Heart left ventricle (tissue), 13 donors: ENCODE results near the gene TRIM8.

Source experiments
- POLR2A ChIP-seq, 2 donors: fragments of 450-650 bp; IDR thresholded peaks; one replicate each; pipeline ENCODE4 v1.6.1; 2017; ENCODE audit warnings: antibody characterized with exemption in 2 of 2, mild to moderate bottlenecking in 2 of 2, moderate library complexity in 2 of 2
- TF ChIP-seq, protein P1 (sequence below), 12 donors: fragments of 200-600 bp; sonication (generic) in 4 of 12; IDR thresholded peaks; one replicate each; pipeline versions ENCODE4 v1.5.0 to v1.8.0; 2018 to 2022; ENCODE audit warnings: antibody characterized with exemption in 12 of 12, mild to moderate bottlenecking in 5 of 12
- donor health status: ischemic (EF 13 %, LVEDD 7.1; RV severe dilation, severe dysfunction).
- donor health status: DM: no; HTN: yes; CAD: no.
- donor health status: DM: no; HTN: no; CAD: no.
- donor health status: ischemic (EF 25% LVEDD 6.9; RV normal size, moderate dysfunction).
- donor health status: ischemic (EF 25% LVEDD 5.7; RV mildly dilated, moderate dysfunction).
- donor health status: ischemic (EF 35%, LVEDD 5.7; RV mildly dilated, moderate dysfunction).
- donor health status: nonischemic (EF 11% LVEDD 7.7; RV severe dilation, severe dysfunction).
- donor health status: DM: yes; HTN: yes; CAD: no.
- donor health status: PGD.
- donor health status: ischemic (EF 29% LVEDD 5.4; RV normal size, mild dysfunction).
- donor health status: nonischemic (EF 23%, LVEDD 6.1; RV moderate dilation, normal function).

DNA sequence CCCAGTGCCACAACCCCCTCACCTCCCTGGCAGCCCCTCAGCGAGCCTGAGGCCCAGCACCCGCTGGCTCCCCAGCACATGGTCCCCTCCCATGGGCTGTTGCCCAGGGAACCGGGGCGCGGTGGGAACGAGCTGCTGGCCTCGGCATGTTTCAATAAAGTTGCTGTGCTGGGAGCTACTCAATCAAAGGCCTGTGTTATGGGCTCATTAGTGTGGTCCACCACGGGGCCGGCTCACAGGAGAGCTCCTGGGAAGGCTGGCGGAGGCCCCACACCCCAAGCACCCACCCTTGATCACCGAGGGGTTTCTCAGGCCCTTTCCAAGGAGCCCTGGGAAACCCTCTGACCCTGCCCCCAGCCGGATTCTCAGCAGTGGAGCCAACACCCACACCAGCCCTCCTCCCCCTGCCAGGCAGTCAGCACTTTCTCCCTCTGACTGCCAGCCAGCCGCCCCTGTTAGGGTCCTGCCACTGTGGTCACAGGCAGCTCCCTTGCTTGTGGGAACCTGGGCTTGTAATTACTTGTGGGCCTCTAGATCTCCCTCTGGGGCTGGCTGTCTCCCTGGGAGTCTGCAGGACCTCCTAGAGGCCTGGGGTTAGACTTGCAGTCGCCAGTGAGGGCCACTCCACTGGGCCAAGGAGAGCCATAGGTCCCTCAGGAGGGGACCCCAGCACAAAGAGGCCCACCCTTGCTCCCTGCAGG, 24.8 kb upstream of the TRIM8 start:
- TF ChIP-seq, protein P1, sequence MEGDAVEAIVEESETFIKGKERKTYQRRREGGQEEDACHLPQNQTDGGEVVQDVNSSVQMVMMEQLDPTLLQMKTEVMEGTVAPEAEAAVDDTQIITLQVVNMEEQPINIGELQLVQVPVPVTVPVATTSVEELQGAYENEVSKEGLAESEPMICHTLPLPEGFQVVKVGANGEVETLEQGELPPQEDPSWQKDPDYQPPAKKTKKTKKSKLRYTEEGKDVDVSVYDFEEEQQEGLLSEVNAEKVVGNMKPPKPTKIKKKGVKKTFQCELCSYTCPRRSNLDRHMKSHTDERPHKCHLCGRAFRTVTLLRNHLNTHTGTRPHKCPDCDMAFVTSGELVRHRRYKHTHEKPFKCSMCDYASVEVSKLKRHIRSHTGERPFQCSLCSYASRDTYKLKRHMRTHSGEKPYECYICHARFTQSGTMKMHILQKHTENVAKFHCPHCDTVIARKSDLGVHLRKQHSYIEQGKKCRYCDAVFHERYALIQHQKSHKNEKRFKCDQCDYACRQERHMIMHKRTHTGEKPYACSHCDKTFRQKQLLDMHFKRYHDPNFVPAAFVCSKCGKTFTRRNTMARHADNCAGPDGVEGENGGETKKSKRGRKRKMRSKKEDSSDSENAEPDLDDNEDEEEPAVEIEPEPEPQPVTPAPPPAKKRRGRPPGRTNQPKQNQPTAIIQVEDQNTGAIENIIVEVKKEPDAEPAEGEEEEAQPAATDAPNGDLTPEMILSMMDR (IDR thresholded peaks at IDR 0.05) = no peak
- TF ChIP-seq POLR2A (IDR thresholded peaks at IDR 0.05) = no peak
